ENCODE data around the gene ATP5PB. TPM values are rescaled to one million over a fixed set of nuclear protein-coding genes. Genes with fewer than 3 reads are reported as not detected.

ATP5PB gene
- total and polyA plus RNA-seq, 12 donors: 146 to 899 (median 789) TPM

- intact Hi-C loops (cut with DNase I): no loop called here
- 86% methylated on average over 4 of the region's 4 CpGs for WGBS, 2 donors
- TF ChIP-seq, protein P1, sequence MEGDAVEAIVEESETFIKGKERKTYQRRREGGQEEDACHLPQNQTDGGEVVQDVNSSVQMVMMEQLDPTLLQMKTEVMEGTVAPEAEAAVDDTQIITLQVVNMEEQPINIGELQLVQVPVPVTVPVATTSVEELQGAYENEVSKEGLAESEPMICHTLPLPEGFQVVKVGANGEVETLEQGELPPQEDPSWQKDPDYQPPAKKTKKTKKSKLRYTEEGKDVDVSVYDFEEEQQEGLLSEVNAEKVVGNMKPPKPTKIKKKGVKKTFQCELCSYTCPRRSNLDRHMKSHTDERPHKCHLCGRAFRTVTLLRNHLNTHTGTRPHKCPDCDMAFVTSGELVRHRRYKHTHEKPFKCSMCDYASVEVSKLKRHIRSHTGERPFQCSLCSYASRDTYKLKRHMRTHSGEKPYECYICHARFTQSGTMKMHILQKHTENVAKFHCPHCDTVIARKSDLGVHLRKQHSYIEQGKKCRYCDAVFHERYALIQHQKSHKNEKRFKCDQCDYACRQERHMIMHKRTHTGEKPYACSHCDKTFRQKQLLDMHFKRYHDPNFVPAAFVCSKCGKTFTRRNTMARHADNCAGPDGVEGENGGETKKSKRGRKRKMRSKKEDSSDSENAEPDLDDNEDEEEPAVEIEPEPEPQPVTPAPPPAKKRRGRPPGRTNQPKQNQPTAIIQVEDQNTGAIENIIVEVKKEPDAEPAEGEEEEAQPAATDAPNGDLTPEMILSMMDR (IDR thresholded peaks at IDR 0.05): no peak
- Histone ChIP-seq H3K4me1 (peaks cover 0 to 34% (median 0%) of the 10 kb centered on the region in 9 donors), H3K4me3 (no peak overlapping the region), H3K27me3 (no peaks in the 10 kb centered on the region), H3K27ac (no peak overlapping the region), H3K36me3 (no peaks in the 10 kb centered on the region), H3K9me3 (peaks cover 0 to 9% (median 0%) of the 10 kb centered on the region in 11 donors)
- no peak for DNase-seq
- ATAC-seq: no peak
Observed at GRCh38 chr1:111496398-111496797, 47.1 kb downstream of the ATP5PB start.

- intact Hi-C loops (cut with DNase I): no loop called here
- DNase-seq (no peak), ATAC-seq (peak in 1 of 8 donors; percentile 20)
- TF ChIP-seq, protein P1 (IDR thresholded peaks at IDR 0.05): no peak
- H3K4me3 ChIP-seq: no peak overlapping the region
- H3K4me1 ChIP-seq: peaks cover 0 to 33% (median 0%) of the 10 kb centered on the region in 9 donors
- WGBS, 2 donors: 73 to 80% methylated on average over 5 of the region's 5 CpGs
- no peaks in the 10 kb centered on the region for H3K27me3 ChIP-seq
- no peaks in the 10 kb centered on the region for H3K36me3 ChIP-seq
- peak overlapping the region in 1 of 10 donors; percentile 18 for H3K27ac ChIP-seq
- peaks cover 0 to 9% (median 0%) of the 10 kb centered on the region in 11 donors for H3K9me3 ChIP-seq
Observed at GRCh38 chr1:111497592-111497991, 48.3 kb downstream of the ATP5PB start.

DNA sequence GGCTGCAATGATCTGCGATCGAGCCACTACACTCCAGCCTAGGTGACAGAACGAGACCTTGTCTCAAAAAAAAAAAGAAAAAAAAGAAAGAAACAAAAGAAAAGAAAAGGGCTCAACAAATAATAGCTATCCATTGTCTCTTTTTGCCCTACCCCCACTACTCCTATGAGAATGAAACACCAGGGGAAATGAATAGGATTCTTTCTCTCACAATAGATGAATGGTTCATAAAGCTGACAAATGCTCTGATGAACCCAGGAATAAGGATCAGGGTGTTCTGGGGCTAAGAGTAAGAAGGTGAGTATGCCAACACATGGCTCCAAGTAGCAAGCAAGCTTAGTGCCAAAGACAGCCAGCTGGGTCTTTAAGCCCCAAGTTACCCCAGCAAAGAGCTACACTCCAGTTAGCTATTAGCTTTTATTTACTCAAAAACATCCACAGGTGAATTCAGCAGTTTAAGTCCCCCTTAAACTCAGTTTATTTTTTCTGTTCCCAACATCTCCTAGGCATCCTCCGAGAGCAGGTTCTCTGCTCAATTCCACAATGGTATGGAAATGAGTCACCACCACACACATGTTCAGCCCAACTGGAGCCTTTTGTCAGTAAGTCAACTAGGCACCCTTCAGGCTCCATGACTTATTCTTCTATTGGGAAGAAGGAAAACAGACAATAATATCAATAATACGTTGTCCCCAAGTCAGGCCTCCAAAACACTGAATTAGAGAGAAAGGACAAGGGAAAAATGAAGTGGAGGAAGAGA lies 49.9 kb downstream of the ATP5PB start:
- DNase-seq (no peak), ATAC-seq (no peak)
- intact Hi-C loops (cut with DNase I): no loop called here
- 88 to 90% methylated on average over 5 of the region's 5 CpGs for WGBS, 2 donors
- TF ChIP-seq, protein P1 (IDR thresholded peaks at IDR 0.05): no peak
- Histone ChIP-seq H3K36me3 (no peaks in the 10 kb centered on the region), H3K27me3 (no peaks in the 10 kb centered on the region), H3K9me3 (peaks cover 0 to 9% (median 0%) of the 10 kb centered on the region in 11 donors), H3K4me3 (no peak overlapping the region), H3K4me1 (peaks cover 0 to 49% (median 0%) of the 10 kb centered on the region in 9 donors), H3K27ac (no peak overlapping the region)

DNA sequence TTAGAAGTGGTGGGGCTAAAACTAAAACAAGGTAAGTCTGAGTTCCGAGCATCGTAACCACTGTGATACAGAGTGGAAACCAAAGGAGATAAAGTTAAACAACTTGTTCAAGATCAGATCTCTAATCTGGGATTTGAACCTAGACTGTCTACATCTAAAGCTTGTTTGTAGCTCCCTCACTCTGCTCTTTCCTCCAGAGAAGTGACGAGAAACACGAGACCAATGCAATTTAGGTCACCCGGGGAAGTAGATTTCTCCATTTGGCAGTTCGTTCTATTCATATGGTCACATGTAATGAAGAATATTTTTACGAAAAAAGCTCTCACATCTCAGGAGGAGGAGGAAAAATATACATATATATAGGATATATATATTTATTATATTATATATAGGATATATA lies 52.4 kb downstream of the ATP5PB start:
- DNase-seq (no peak), ATAC-seq (no peak)
- Histone ChIP-seq H3K27me3 (no peaks in the 10 kb centered on the region), H3K9me3 (peaks cover 0 to 3% (median 0%) of the 10 kb centered on the region in 11 donors), H3K27ac (peak overlapping the region in 1 of 10 donors; percentile 57), H3K4me1 (peaks cover 0 to 73% (median 0%) of the 10 kb centered on the region in 9 donors), H3K4me3 (peak overlapping the region in 1 of 10 donors; percentile 33), H3K36me3 (no peaks in the 10 kb centered on the region)
- intact Hi-C loops (cut with DNase I): loop anchor here in 1 of 10 donors (10.0 kb wide), 1 partner anchor 253 kb away; the partner anchor contains the start of gene DDX20
- 77 to 78% methylated on average over 7 of the region's 7 CpGs for WGBS, 2 donors
- TF ChIP-seq, protein P1 (IDR thresholded peaks at IDR 0.05): no peak
